ENCODE measurements around the gene MEIOSIN. TPM values are rescaled to one million over a fixed set of nuclear protein-coding genes. Genes with fewer than 3 reads are reported as not detected.

Gene MEIOSIN
- total and polyA plus RNA-seq, 2 donors (not counting 1 experiment from before 2014, with no cell fraction given): not detected

DNA sequence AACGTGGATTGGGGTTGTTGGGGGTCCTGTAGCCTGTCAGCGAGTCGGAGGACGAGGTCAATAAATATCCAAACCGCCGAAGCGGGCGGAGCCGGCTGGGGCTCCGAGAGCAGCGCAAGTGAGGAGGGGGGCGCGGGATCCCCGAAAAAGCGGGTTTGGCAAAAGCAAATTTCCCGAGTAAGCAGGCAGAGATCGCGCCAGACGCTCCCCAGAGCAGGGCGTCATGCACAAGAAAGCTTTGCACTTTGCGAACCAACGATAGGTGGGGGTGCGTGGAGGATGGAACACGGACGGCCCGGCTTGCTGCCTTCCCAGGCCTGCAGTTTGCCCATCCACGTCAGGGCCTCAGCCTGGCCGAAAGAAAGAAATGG is 36.6 kb downstream of the MEIOSIN start:
- Histone ChIP-seq H3K4me3 (ENCODE audit: control extremely low read depth in 1 of 5, extremely low read depth in 1 of 5, insufficient read depth in 1 of 5, low read depth in 2 of 5, low read length in 4 of 5) (peak overlapping the region; percentile 46 to 88 (median 81)), H3K79me2 (ENCODE audit: control insufficient read depth, insufficient read depth, low read length) (no peaks in the 10 kb centered on the region), H3K9ac (ENCODE audit: low read length) (peak overlapping the region; percentile 78), H3K9me3 (ENCODE audit: control extremely low read depth in 1 of 3, control insufficient read depth in 2 of 3, insufficient read depth in 1 of 3, low read length in 2 of 3) (peaks cover 0 to 3% (median 0%) of the 10 kb centered on the region in 3 donors), H4K20me1 (ENCODE audit: control insufficient read depth, insufficient read depth, low read length, poor library complexity, severe bottlenecking) (no peaks in the 10 kb centered on the region), H3K4me2 (replicated peaks; ENCODE audit: low read depth, low read length, poor library complexity, severe bottlenecking) (peak overlapping the region; percentile 96), H3K27ac (ENCODE audit: low read length in 2 of 2) (peak overlapping the region; percentile 27 to 53), H2AFZ (ENCODE audit: insufficient read depth, low read depth, low read length, poor library complexity, severe bottlenecking) (peak overlapping the region; percentile 93), H3K4me1 (ENCODE audit: control insufficient read depth in 2 of 2, insufficient read depth in 2 of 2, low read length in 2 of 2) (peaks cover 12 to 32% of the 10 kb centered on the region in 2 donors), H3K36me3 (replicated peaks in 1 of 2; ENCODE audit: control extremely low read depth in 1 of 2, control insufficient read depth in 1 of 2, extremely low read depth in 1 of 2, insufficient read depth in 2 of 2, low read length in 1 of 2) (no peaks in the 10 kb centered on the region), H3K27me3 (replicated peaks in 1 of 4; ENCODE audit: control extremely low read depth in 1 of 4, control insufficient read depth in 3 of 4, insufficient read depth in 4 of 4, low read length in 3 of 4) (peaks cover 0 to 34% (median 8%) of the 10 kb centered on the region in 4 experiments)
- TF ChIP-seq, protein P1, sequence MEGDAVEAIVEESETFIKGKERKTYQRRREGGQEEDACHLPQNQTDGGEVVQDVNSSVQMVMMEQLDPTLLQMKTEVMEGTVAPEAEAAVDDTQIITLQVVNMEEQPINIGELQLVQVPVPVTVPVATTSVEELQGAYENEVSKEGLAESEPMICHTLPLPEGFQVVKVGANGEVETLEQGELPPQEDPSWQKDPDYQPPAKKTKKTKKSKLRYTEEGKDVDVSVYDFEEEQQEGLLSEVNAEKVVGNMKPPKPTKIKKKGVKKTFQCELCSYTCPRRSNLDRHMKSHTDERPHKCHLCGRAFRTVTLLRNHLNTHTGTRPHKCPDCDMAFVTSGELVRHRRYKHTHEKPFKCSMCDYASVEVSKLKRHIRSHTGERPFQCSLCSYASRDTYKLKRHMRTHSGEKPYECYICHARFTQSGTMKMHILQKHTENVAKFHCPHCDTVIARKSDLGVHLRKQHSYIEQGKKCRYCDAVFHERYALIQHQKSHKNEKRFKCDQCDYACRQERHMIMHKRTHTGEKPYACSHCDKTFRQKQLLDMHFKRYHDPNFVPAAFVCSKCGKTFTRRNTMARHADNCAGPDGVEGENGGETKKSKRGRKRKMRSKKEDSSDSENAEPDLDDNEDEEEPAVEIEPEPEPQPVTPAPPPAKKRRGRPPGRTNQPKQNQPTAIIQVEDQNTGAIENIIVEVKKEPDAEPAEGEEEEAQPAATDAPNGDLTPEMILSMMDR (IDR thresholded peaks at IDR 0.05): no peak
- TF ChIP-seq EZH2 (IDR thresholded peaks at IDR 0.05; ENCODE audit: borderline replicate concordance, insufficient read depth, low read depth, low read length, poor library complexity, severe bottlenecking): no peak
- no peaks in the 10 kb centered on the region for H3K9me3 Mint-ChIP-seq (ENCODE audit: insufficient read depth)
- peaks cover 29% of the 10 kb centered on the region for H3K4me1 Mint-ChIP-seq
- H3K27ac Mint-ChIP-seq: peak overlapping the region; percentile 86
- DNase-seq (peak; percentile 89), ATAC-seq (ENCODE audit: low read depth) (peak; percentile 14)
- CTCF ChIA-PET: interaction anchor here (0.8 to 8.3 kb wide), 20 partner anchors 9 to 495 kb away, joined by 3 to 302 read pairs (median 8); partner anchors contain the start of genes CCDC61, DMWD, FBXO46 and FOXA3
- H3K4me3 Mint-ChIP-seq: peak overlapping the region; percentile 90
- POLR2A ChIA-PET: interaction anchor here (0.6 to 3.9 kb wide), 13 partner anchors 11 to 301 kb away, joined by 3 to 23 read pairs (median 4); partner anchors contain the start of genes DMWD, FBXO46, IRF2BP1 and SYMPK
- under 1% methylated on average over 28 of the region's 28 CpGs for WGBS (ENCODE audit: insufficient coverage)
- intact Hi-C loops (cut with micrococcal nuclease): loop anchor here (1.0 to 2.0 kb wide), 11 partner anchors 9 to 246 kb away; partner anchors contain the start of genes CCDC61, FBXO46, IRF2BP1 and SYMPK
- H3K27me3 Mint-ChIP-seq: peaks cover 3% of the 10 kb centered on the region

All from B cell (primary cell).